HG03457 (cell line): ENCODE results near the gene UBC.
"Not testable (repeated sequence)": the region's sequence is repeated elsewhere in the genome, so short reads cannot be mapped to it uniquely, and the experiment has no call there.

Source experiments
- ATAC-seq: cut with Tn5 transposase; IDR thresholded peaks from one replicate; pipeline ENCODE4 v1.9.1; 2021; ENCODE audit warnings: moderate number of reproducible peaks; ENCODE audit not compliant: unreplicated experiment

UBC gene

GRCh38 chr12:124915239-124916236 lies 1.1 kb upstream of the UBC start:
- ATAC-seq, result peak; percentile 2

- ATAC-seq, result peak; percentile 18
Measured at GRCh38 chr12:124913474-124914391, 717 bp downstream of the UBC start.

- not testable (repeated sequence) for ATAC-seq
Measured at GRCh38 chr12:124912529-124913287, 1.7 kb downstream of the UBC start.

GRCh38 chr12:124911521-124911920 lies 2.9 kb downstream of the UBC start:
- ATAC-seq, result not testable (repeated sequence)

- no peak for ATAC-seq
Measured at GRCh38 chr12:124910561-124911478, 3.6 kb downstream of the UBC start.

- no peak for ATAC-seq
Measured at GRCh38 chr12:124909831-124910560, 4.5 kb downstream of the UBC start.

GRCh38 chr12:124906606-124907261 lies 7.7 kb downstream of the UBC start:
- ATAC-seq, result peak; percentile 67

- ATAC-seq, result no peak
Measured at GRCh38 chr12:124904306-124905098, 9.9 kb downstream of the UBC start.

- ATAC-seq, result no peak
Measured at GRCh38 chr12:124902916-124903315, 11.5 kb downstream of the UBC start.

GRCh38 chr12:124901003-124901402 lies 13.4 kb downstream of the UBC start:
- ATAC-seq, result no peak

GRCh38 chr12:124900345-124900795 lies 14.1 kb downstream of the UBC start:
- ATAC-seq, result not testable (repeated sequence)

GRCh38 chr12:124898923-124899294 lies 15.5 kb downstream of the UBC start:
- ATAC-seq, result no peak

GRCh38 chr12:124898200-124898922 lies 16.1 kb downstream of the UBC start:
- ATAC-seq, result peak; percentile 37

- no peak for ATAC-seq
Measured at GRCh38 chr12:124896461-124896860, 18.0 kb downstream of the UBC start.

- ATAC-seq, result no peak
Measured at GRCh38 chr12:124893792-124894516, 20.5 kb downstream of the UBC start.

- no peak for ATAC-seq
Measured at GRCh38 chr12:124888260-124888659, 26.2 kb downstream of the UBC start.
